Nasal cavity respiratory epithelium epithelial cell of viscerocranial mucosa (primary cell): ENCODE data around the gene ZNF343. TPM values are rescaled to one million over a fixed set of nuclear protein-coding genes. Genes with fewer than 3 reads are reported as not detected.

Source experiments
- total RNA-seq: library from RNA; depleted of rRNA; stranded (reverse); fragments of >200 nt; gene quantifications from 2 replicates; pipeline ENCODE4 v1.2.3, GENCODE V29; 2014

The ZNF343 gene
- total RNA-seq, result 10.6 and 17.2 TPM in 2 replicates

GRCh38 chr20:2508631-2509467, at the start of gene ZNF343:
Gene ZNF343, minus strand, starts transcription at chr20:2508915. Its CDS starts 15,020 bp downstream, at chr20:2493895.

GRCh38 chr20:2536560-2536986, 27.9 kb upstream of the ZNF343 start, which contains the start of gene TMC2:
Gene TMC2, plus strand, starts transcription at chr20:2536573. Its CDS starts 49 bp downstream, at chr20:2536622.

GRCh38 chr20:2470423-2471193, 38.1 kb downstream of the ZNF343 start, which contains the start of gene SNRPB:
Gene SNRPB, minus strand, starts transcription at chr20:2470789. Its CDS starts 99 bp downstream, at chr20:2470690.

Other genes starting within 250 kb of the ZNF343 start
- gene TGM3, start 212.9 kb downstream of the ZNF343 start, total RNA-seq, result 16.7 TPM in 1 of 2 replicates, not detected in the other
- not detected in 2 replicates for gene TGM6, start 128.0 kb downstream of the ZNF343 start, total RNA-seq
- gene SNRPB, start 38.1 kb downstream of the ZNF343 start, total RNA-seq, result 112 and 222 TPM in 2 replicates
- gene TMC2, start 27.7 kb upstream of the ZNF343 start, total RNA-seq, result not detected in 2 replicates
- gene NOP56, start 143.7 kb upstream of the ZNF343 start, total RNA-seq, result 227 and 236 TPM in 2 replicates
- gene IDH3B, start 155.3 kb upstream of the ZNF343 start, total RNA-seq, result 67.0 and 78.5 TPM in 2 replicates
- 1.0 and 2.6 TPM in 2 replicates for gene EBF4, start 183.9 kb upstream of the ZNF343 start, total RNA-seq